Colonic mucosa (tissue), 4 donors: ENCODE measurements around the gene GARNL3. TPM values are rescaled to one million over a fixed set of nuclear protein-coding genes. Genes with fewer than 3 reads are reported as not detected.

ENCODE experiments used
- DNase-seq: peaks from one replicate; pipeline ENCODE4 v3.0.0-alpha.2; 2020
- H3K27ac ChIP-seq: fragments of 200-600 bp; one replicate; pipeline ENCODE4 v1.8.0; 2021
- H3K27me3 ChIP-seq: fragments of 200-600 bp; one replicate; pipeline ENCODE4 v1.8.0; 2021
- H3K36me3 ChIP-seq: fragments of 200-600 bp; one replicate; pipeline ENCODE4 v1.8.0; 2021
- H3K4me1 ChIP-seq: fragments of 200-600 bp; one replicate; pipeline ENCODE4 v1.8.0; 2021; ENCODE audit warnings: mild to moderate bottlenecking
- H3K4me3 ChIP-seq: fragments of 200-600 bp; one replicate; pipeline ENCODE4 v1.8.0; 2021
- H3K9ac ChIP-seq, 2 donors: one replicate each; pipeline ENCODE4 v1.7.0; 2013; ENCODE audit warnings: control low read depth in 2 of 2, low read depth in 2 of 2, low read length in 2 of 2
- H3K9me3 ChIP-seq: fragments of 200-600 bp; one replicate; pipeline ENCODE4 v1.8.0; 2021
- CTCF ChIP-seq: fragments of 200-600 bp; IDR thresholded peaks from one replicate; pipeline ENCODE4 v1.8.0; 2022; ENCODE audit warnings: antibody characterized with exemption, mild to moderate bottlenecking
- intact Hi-C: fragments of 100-400 bp; cut with DNase I; formaldehyde crosslinking; loops from one replicate; pipeline ENCODE4 v1.14.1; 2022
- total RNA-seq, 2 donors: library from RNA; stranded (reverse); fragmentation: NEBNext Ultra II Directional in 1 of 2; extraction: Animal tissue kit (Norgen Biotek cat#: 25700) in 1 of 2; gene quantifications; one replicate each; pipeline ENCODE4 v1.2.1, GENCODE V29; 2021
- donor health status: healthy.
- donor health status: DM: no; HTN: no; CAD: no.
- donor health status: DM: no; HTN: no; CAD: no.

The GARNL3 gene
- total RNA-seq, 2 donors from 2014 or later: 4.1 to 5.1 TPM

GRCh38 chr9:127267793-127268525 lies 3.4 kb downstream of the GARNL3 start:
- no peak overlapping the region for H3K9ac ChIP-seq
- intact Hi-C loops: no loop called here
- no peak overlapping the region for H3K4me3 ChIP-seq
- no peaks in the 10 kb centered on the region for H3K27me3 ChIP-seq
- H3K36me3 ChIP-seq: no peaks in the 10 kb centered on the region
- no peaks in the 10 kb centered on the region for H3K4me1 ChIP-seq
- no peak for TF ChIP-seq CTCF
- DNase-seq: no peak
- no peaks in the 10 kb centered on the region for H3K9me3 ChIP-seq
- H3K27ac ChIP-seq: no peak overlapping the region

DNA sequence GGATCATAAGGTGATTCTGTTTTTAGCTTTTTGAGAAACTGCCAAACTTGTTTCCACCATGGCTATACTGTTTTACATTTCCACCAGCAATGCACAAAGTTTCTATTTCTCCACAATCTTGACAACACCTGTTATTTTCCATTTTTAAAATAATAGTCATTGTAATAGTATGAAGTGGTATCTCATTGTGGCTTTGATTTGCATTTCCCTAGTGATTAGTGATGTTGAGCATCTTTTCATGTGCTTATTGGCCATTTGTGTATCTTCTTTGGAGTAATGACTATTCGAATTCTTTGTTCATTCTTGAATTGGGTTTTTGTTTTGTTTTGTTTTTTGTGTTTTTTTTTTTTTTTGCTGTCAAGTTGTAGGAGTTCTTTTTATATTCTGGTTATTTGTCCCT lies 4.9 kb downstream of the GARNL3 start:
- intact Hi-C loops: no loop called here
- no peak for TF ChIP-seq CTCF
- Histone ChIP-seq H3K36me3 (no peaks in the 10 kb centered on the region), H3K27ac (no peak overlapping the region), H3K27me3 (no peaks in the 10 kb centered on the region), H3K4me1 (no peaks in the 10 kb centered on the region), H3K4me3 (no peak overlapping the region), H3K9ac (no peak overlapping the region), H3K9me3 (no peaks in the 10 kb centered on the region)
- DNase-seq: no peak

DNA sequence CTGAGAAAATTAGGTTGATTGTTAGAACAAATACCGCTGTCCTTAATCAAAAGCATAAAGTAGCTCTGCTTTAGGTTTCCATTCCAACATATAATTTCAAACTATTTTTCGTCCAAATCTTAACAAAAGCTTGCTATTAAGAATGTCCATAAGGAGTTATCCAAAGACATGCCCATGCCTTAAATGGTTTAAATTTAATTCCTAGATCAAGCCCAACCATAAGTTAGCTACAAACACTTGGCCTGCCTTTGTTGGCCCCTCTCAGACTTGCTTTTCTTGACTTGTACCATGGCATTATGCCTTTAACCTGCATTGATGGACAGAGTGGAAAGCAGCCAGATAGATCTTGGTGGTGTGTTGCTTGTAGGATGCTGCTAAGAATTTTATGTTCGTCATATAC lies 8.8 kb downstream of the GARNL3 start:
- H3K4me3 ChIP-seq: no peak overlapping the region
- no peak for TF ChIP-seq CTCF
- DNase-seq: no peak
- no peaks in the 10 kb centered on the region for H3K9me3 ChIP-seq
- intact Hi-C loops: no loop called here
- H3K36me3 ChIP-seq: no peaks in the 10 kb centered on the region
- H3K4me1 ChIP-seq: no peaks in the 10 kb centered on the region
- H3K27ac ChIP-seq: no peak overlapping the region
- no peaks in the 10 kb centered on the region for H3K27me3 ChIP-seq
- no peak overlapping the region for H3K9ac ChIP-seq

GRCh38 chr9:127277099-127277498 lies 12.5 kb downstream of the GARNL3 start:
- Histone ChIP-seq H3K27me3 (no peaks in the 10 kb centered on the region), H3K27ac (no peak overlapping the region), H3K4me1 (no peaks in the 10 kb centered on the region), H3K9me3 (no peaks in the 10 kb centered on the region), H3K4me3 (no peak overlapping the region), H3K9ac (no peak overlapping the region), H3K36me3 (no peaks in the 10 kb centered on the region)
- intact Hi-C loops: no loop called here
- DNase-seq: no peak
- no peak for TF ChIP-seq CTCF

DNA sequence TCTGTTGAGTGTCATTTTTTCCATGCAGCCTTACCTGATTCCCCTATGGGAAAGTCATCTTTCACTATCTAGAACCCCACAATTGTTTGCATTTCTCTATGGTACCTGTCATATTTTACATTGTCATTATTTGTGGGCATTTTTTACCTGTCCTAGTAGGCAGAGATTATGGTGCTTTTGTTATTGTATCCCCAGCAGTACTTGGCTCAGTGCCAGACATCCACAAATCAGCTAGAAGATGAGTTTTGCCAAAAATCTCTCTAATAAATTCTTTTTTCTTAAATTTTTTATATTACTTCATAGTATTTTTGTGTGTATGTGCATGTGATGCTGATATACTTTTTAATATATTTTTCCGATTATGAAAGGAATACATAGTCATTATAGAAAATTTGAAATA lies 13.2 kb downstream of the GARNL3 start:
- Histone ChIP-seq H3K9ac (no peak overlapping the region), H3K27me3 (no peaks in the 10 kb centered on the region), H3K4me3 (no peak overlapping the region), H3K9me3 (no peaks in the 10 kb centered on the region), H3K27ac (no peak overlapping the region), H3K36me3 (no peaks in the 10 kb centered on the region), H3K4me1 (no peaks in the 10 kb centered on the region)
- intact Hi-C loops: no loop called here
- no peak for DNase-seq
- no peak for TF ChIP-seq CTCF
